ENCODE measurements around the gene CACNA1F.

The CACNA1F gene

DNA sequence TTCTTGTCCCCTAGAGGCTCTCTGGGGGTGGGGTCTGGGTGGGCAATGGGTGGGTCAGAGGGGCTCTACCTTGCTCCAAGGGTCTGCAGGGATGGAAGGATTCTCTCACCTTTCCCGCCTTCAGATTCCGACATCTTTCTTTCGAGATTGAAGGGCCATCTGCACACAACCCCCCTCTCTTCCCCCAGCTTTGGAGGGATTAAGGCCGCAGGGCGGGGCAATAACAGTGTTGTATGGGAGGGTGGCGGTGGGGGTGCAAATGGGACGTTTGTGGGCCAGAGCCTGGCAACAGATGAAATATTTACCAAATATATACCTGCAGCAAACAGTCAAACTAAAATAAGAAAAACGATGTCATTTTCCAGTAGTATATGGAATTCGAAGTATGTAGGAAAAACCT is at the start of gene CACNA1F:
Gene CACNA1F, minus strand, starts transcription at position 165 of the 400 bp plus-strand sequence. Its CDS starts 31 bp downstream, at position 134.
- no peak for DNase-seq (ENCODE audit: low spot score)

- no peak for DNase-seq (ENCODE audit: low spot score)
These were observed 49.5 kb upstream of the CACNA1F start for GRCh38 chrX:49282647-49283011.

DNA sequence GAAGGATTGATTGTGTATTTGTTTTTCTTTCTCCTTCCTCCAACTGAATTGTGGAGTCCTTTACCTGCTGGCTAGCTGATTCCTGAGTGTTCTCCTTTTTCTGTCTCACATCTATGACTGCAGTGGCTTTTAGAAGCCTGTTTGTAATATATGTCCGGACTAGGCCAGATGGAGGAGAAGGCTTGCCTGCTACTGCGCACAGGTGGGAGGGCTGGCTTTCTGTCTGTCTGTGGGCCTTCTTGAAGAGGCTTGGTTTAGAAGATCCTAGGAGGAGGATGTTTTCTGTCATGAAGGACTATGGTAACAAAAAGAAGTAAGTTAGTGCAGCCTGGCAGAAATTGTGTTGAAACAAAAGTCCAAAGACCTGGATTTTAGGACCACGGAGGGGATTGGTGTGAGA is 44.9 kb upstream of the CACNA1F start:
- no peak for DNase-seq (ENCODE audit: low spot score)

GRCh38 chrX:49277535-49277830 is 44.3 kb upstream of the CACNA1F start:
- DNase-seq (ENCODE audit: low spot score): peak; percentile 68

DNA sequence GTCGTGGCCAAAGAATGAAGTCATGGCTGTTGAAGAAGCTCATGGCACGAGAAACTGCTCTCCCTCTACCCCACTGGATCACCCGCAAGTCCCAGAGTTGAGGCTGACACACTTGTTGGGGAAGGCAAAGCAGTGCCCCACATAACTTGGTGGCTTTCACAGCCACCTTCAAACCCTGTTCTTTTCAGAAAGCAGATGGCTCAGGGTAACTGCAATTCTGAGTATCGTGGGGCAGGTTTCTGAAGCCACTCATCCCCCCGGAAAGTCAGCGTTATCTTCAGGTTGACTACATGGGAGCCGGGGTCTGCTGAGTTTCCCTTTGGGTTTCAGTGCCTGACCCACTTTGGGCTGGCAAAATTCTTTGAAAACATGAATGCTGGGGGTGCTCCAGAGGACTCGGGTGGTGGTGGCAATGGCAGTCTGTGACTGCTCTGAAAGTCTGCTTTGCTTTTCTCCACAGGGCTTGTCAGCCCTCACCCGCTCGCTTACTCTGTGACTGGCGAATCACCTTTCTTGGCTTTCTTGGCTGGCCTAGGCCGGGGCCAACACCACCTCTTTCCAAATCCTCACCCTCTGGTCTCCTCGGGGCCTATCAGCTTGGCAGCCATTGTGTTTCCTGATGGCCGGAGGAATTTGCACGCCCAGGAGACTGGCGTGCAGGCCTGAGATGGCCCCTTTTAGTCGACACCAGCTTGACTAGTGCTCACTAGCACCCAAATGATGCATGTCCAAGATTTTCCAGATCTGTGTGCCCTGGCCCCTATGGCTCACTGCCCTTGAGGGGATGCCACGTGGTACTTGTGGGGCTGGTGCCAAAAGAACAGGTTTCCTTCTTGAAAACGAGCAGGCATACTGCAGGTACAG is 43.8 kb upstream of the CACNA1F start:
- DNase-seq (ENCODE audit: low spot score): peak; percentile 45

DNA sequence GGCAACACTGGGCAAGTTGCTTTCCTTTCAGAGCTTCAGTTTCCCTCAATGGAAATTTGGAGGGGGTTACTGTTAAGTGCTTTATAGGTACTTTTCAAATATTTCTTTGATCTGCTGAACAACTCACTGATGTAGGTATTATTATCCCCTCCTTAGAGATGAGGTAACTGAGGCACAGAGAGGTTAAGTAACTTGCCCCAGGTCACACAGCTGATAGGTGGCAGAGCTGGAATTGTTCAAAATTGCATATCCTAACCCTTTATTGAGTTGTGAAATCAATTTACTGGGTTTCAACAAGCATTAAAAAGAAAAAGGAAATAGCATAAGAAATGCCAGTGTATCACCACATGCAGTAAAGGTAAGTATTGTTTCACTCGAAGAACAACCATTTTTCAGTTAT is 43.1 kb upstream of the CACNA1F start:
- no peak for DNase-seq (ENCODE audit: low spot score)

GRCh38 chrX:49273181-49273727 is 40.1 kb upstream of the CACNA1F start:
- peak; percentile 86 for DNase-seq (ENCODE audit: low spot score)

GRCh38 chrX:49272421-49272820 is 39.3 kb upstream of the CACNA1F start:
- DNase-seq (ENCODE audit: low spot score): peak; percentile 62

- DNase-seq (ENCODE audit: low spot score): no peak
These were observed 38.2 kb upstream of the CACNA1F start for GRCh38 chrX:49271341-49271740.

- no peak for DNase-seq (ENCODE audit: low spot score)
These were observed 37.2 kb upstream of the CACNA1F start for GRCh38 chrX:49270249-49270921.

DNA sequence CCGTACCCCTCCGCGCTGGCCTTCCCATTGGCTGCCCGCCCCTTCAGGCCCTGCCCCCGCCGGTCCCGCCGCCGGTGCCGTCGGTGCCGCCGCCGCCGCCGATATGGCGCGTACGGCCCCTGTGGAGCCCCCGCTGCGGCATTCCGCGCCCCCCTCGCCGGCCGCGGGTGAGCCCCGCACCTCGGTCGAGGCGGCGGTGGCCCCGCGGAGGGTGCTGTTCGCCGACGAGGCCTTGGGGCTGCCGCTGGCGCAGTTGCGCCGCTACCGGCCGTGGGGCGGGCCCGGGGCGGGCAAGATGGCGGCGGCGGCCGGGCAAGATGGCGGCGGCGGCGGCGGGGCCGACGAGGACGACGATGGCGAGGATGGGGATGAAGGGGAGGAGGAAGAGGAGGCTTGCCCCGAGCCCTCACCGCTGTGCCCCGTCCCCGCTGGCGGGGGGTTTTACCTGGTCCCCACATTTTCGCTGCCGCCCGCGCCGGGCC is 36.7 kb upstream of the CACNA1F start, which contains the start of gene PPP1R3F:
Gene PPP1R3F, plus strand, starts transcription at position 27 of the 482 bp plus-strand sequence. Its CDS starts 77 bp downstream, at position 104.
- DNase-seq (ENCODE audit: low spot score): no peak

DNA sequence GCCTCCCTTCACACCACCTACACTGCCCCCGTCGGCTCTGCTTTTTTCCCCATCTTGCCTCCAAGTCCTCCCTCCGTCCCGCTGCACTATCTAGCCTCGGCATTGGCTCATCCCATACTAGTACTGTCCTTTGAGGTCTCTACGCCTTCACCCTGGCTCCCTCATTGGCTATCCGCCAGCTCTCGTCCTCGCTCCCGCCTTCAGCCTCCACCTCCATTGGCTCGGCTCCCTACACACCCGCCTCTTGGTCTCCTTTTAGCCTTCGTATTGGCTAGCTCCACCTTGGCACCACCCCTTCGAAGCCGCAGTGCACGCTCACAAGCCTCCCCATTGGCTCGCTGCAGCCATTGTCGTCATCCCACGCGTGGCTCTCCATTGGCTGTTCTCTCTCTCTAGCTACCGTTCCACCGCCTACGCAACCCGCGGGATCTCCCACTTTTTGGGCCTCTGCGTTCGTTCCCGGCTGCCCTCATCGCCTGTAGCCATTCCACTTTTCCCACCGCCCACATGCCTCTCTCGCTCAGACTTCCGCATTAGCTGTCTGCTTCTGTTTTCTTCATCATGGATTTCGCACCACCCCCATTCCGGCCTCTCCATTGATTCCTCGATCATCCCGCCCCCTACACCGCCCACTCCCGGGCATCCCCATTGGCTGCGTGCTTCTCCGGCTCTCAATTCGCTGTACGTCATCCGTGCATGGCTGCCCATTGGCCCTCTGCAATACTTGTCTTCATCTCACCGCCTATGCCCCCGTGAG is 36.0 kb upstream of the CACNA1F start:
- DNase-seq (ENCODE audit: low spot score): peak; percentile 96

DNA sequence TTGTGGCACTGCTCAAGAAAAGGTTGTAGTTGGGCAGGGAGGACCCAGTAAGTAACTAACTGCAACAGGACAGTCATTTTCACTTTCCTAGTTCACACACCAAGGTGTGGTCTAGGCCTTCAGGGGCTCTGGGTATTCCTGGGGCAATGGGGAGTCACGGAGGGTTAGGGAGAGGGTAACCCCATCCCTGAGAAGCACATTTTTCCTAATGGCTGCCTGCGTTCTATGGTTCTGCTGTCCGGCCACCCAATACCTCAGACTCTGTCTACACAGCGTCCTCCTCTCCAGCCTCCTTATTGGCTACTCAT is 35.5 kb upstream of the CACNA1F start:
- no peak for DNase-seq (ENCODE audit: low spot score)

DNA sequence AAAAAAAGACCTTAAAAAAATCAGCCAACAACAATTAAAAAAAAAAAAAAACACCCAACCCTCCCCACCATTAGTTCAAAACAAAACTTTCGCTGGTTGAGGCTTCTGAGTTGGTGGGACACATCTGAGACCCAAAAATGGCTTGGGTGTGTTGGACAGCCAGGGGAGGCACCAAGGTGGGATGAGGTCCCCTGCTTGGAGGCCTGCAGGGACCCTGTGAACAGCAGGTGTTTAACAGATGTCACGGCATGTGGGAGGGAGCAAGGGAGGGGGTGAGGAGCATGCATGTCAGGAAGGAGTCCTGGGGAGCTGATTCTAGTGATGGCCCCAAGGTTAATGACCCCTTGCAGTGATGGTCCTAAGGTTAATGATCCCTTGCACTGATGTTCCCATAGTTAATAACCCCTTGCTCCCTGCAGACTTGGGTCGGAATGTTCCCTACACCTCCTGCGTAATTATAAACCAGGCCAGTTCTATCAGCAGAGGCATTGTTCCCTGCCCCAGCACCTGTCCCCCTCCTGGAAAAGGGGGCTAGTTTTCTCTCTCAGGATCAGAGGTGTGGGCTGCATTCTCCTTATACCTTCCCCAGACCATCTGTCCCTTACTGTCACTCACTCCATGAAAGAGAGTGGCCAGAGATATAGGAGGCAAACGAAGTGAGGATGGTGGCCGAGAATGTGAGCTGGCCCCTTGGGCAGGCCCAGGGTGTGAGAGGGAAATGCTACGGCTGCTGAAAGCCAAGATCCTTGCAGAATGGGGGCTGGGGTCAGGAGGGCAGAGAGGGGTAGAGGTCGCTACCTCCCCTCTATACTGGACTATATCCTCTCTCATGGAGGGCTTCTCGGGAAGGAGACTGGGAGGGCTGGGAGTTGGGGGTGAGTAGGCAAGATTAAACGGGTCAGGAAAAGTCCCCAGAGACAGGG is 33.6 kb upstream of the CACNA1F start:
- no peak for DNase-seq (ENCODE audit: low spot score)

GRCh38 chrX:49264460-49264859 is 31.3 kb upstream of the CACNA1F start, which contains the start of gene FOXP3:
FOXP3 (minus strand) TSS chrX:49264710; CDS start chrX:49258505, 6,205 bp downstream.
- DNase-seq (ENCODE audit: low spot score): peak; percentile 46

DNA sequence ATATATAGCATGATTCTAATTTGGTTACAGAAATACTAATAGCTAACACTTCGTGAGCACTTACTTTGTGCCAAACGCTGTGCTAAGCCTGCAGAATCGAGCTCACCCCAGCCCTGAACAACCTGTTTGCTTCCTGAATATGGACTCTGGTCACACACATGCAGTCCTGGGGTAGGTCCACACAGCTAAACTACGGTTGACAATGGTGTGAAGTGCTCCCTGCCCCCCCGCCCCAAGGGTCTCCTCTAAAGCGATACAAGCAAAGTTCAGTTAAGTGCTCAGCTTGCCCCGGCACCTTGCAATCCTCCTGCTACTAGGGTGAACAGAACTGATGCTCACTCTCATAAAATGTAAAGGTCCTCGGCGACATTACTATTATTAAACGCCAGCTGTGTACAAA is 30.5 kb upstream of the CACNA1F start:
- DNase-seq (ENCODE audit: low spot score): no peak

- DNase-seq (ENCODE audit: low spot score): no peak
These were observed 29.5 kb upstream of the CACNA1F start for GRCh38 chrX:49262603-49263002.

DNA sequence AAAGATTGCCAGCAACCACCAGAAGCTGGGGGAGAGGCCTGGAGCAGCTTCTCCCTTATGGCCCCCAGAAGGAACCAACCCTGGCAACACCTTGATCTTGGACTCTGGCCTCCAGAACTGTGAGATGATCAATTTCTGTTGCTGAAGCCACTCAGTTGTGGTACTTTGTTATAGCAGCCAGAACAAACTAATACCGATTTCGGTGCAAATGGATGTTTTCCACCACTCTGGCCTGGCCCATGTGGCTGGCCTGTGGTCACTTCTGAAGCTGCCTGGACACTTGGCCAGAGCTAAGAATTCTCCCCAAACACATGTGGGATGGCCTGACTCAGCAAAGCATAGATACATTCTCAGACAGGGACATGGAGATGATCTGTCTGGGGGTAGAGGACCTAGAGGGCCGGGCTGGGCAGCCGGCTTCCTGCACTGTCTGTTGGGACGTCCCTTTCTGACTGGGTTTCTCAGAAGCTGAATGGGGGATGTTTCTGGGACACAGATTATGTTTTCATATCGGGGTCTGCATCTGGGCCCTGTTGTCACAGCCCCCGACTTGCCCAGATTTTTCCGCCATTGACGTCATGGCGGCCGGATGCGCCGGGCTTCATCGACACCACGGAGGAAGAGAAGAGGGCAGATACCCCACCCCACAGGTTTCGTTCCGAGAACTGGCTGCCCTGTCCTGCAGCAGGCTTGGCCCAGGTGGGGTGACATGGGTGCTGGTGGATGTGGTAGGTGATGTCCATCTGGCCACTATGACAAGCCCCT is 27.3 kb upstream of the CACNA1F start:
- DNase-seq (ENCODE audit: low spot score): no peak

GRCh38 chrX:49258749-49259124 is 25.6 kb upstream of the CACNA1F start:
- DNase-seq (ENCODE audit: low spot score): no peak

All from CD4-positive, alpha-beta T cell treated with Interleukin-2 at 100 ng/mL for 4 hours (primary cell).